Neural crest cell (in vitro differentiated cells): Measurements from ENCODE around the gene BPIFB1. TPM values are rescaled to one million over a fixed set of nuclear protein-coding genes. Genes with fewer than 3 reads are reported as not detected.

Experiments
- DNase-seq: peaks from one replicate; pipeline ENCODE4 v3.0.0; 2021; ENCODE audit warnings: low read depth, mixed read lengths, low spot score
- H3K27ac Mint-ChIP-seq: one replicate; pipeline ENCODE4 v1.8.0; 2021; ENCODE audit warnings: mild to moderate bottlenecking, mixed read lengths; ENCODE audit not compliant: unreplicated experiment
- H3K27me3 Mint-ChIP-seq: 2 replicates; pipeline ENCODE4 v1.8.0; 2021; ENCODE audit warnings: low read depth, mild to moderate bottlenecking, mixed read lengths
- H3K36me3 Mint-ChIP-seq: 2 replicates; pipeline ENCODE4 v1.8.0; 2021; ENCODE audit warnings: low read depth, mild to moderate bottlenecking, mixed read lengths
- H3K4me1 Mint-ChIP-seq: 2 replicates; pipeline ENCODE4 v1.8.0; 2021; ENCODE audit warnings: mixed read lengths
- H3K4me3 Mint-ChIP-seq: one replicate; pipeline ENCODE4 v1.8.0; 2021; ENCODE audit warnings: mild to moderate bottlenecking, mixed read lengths
- H3K9me3 Mint-ChIP-seq: 2 replicates; pipeline ENCODE4 v1.8.0; 2021; ENCODE audit warnings: mixed read lengths
- total RNA-seq: library from RNA; stranded (reverse); gene quantifications from 2 replicates; pipeline ENCODE4 v1.2.1, GENCODE V29; 2021
- TF ChIP-seq, protein P1 (sequence below): fragments of 200-600 bp; sonication (generic); conservative IDR thresholded peaks from 2 replicates; pipeline ENCODE4 v1.5.0; 2021; ENCODE audit warnings: antibody characterized with exemption, mild to moderate bottlenecking

Gene BPIFB1
- total RNA-seq, 1 donor from 2014 or later, result not detected

DNA sequence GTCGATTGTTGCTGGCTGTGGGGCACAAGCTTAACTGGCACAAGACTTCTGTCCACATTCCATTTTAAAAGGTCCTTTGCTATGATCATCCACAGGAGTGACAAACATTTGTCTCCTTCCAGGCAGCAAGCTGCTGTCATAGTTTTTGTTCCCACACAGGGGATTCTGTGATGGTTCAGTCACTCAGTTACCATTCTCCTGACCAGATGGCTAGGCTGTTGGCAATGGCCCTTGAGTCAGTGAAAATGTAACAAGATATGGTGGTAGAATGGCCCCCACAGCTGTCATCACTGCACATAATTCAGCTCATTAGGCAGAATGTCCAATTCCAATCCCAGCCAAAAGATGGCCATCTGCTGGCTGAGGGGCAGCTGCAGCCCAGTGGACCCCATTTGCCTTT, 33.6 kb upstream of the BPIFB1 start:
- Mint-ChIP-seq H3K36me3 (no peaks in the 10 kb centered on the region), H3K4me3 (no peak overlapping the region), H3K4me1 (no peaks in the 10 kb centered on the region), H3K9me3 (no peaks in the 10 kb centered on the region), H3K27me3 (peaks cover 2% of the 10 kb centered on the region), H3K27ac (no peak overlapping the region)
- DNase-seq, result no peak
- TF ChIP-seq, protein P1, sequence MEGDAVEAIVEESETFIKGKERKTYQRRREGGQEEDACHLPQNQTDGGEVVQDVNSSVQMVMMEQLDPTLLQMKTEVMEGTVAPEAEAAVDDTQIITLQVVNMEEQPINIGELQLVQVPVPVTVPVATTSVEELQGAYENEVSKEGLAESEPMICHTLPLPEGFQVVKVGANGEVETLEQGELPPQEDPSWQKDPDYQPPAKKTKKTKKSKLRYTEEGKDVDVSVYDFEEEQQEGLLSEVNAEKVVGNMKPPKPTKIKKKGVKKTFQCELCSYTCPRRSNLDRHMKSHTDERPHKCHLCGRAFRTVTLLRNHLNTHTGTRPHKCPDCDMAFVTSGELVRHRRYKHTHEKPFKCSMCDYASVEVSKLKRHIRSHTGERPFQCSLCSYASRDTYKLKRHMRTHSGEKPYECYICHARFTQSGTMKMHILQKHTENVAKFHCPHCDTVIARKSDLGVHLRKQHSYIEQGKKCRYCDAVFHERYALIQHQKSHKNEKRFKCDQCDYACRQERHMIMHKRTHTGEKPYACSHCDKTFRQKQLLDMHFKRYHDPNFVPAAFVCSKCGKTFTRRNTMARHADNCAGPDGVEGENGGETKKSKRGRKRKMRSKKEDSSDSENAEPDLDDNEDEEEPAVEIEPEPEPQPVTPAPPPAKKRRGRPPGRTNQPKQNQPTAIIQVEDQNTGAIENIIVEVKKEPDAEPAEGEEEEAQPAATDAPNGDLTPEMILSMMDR, result no peak

DNA sequence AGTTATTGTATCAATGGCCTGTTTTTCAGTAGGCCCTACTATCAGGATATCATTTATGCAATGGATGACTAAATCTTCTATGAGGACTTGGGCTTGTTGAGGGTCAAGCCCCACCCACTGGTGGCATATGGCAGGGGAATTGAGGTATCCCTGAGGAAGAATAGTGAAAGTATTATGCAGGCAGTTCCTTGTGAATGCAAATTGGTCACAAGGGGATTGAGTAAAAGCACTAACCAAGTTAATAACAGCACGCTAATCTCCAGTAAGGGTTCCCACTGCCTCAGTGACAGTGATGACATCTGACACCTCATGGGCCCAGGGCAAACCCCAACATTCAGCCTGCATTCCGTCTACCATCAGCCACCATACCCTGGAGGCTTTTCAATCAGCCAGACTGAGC, 32.3 kb upstream of the BPIFB1 start:
- Mint-ChIP-seq H3K36me3 (no peaks in the 10 kb centered on the region), H3K27me3 (peaks cover 9% of the 10 kb centered on the region), H3K27ac (no peak overlapping the region), H3K9me3 (no peaks in the 10 kb centered on the region), H3K4me1 (no peaks in the 10 kb centered on the region), H3K4me3 (no peak overlapping the region)
- TF ChIP-seq, protein P1, result no peak
- DNase-seq, result no peak

DNA sequence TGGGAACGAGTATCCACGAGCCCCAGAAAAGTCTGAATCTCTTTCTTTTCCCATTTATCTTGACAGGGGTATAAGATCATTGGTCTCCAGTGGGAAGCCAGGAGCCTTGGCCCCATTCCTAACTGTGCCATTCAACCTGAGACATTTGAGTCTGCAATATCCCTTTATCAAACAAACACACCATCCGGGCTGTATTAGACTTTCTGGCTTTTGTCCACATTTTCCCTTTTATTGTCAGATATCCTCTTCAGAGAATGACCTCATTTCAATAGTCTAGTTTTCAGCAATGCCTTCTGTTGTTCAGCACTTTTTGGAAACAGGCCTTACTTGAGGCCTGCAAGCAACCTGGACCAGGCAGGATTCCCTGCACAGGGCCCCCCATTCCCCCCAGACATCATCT, 31.5 kb upstream of the BPIFB1 start:
- Mint-ChIP-seq H3K27me3 (peaks cover 14% of the 10 kb centered on the region), H3K9me3 (no peaks in the 10 kb centered on the region), H3K4me3 (no peak overlapping the region), H3K27ac (no peak overlapping the region), H3K36me3 (no peaks in the 10 kb centered on the region), H3K4me1 (no peaks in the 10 kb centered on the region)
- no peak for DNase-seq
- TF ChIP-seq, protein P1, result no peak

DNA sequence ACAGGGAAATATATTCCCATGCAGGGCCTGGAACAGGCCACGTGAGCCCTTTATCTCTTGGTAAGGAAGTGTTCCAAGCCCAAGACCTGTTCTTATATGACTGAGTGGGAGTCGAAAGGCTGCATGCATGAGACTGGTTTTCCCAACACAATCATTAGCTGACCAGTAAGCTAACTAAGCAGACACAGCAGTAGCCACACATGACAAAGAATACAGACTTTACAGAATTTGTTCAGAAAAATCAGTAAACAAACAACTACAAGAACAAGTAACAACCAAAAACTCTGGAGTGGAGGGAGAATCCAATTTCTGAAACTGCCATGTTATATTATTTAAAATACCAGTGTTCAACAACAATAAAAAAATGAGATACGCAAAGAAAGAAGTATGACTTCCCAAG, 30.6 kb upstream of the BPIFB1 start:
- no peak for DNase-seq
- Mint-ChIP-seq H3K36me3 (no peaks in the 10 kb centered on the region), H3K4me1 (no peaks in the 10 kb centered on the region), H3K27me3 (peaks cover 18% of the 10 kb centered on the region), H3K4me3 (no peak overlapping the region), H3K27ac (peak overlapping the region; percentile 24), H3K9me3 (no peaks in the 10 kb centered on the region)
- TF ChIP-seq, protein P1, result no peak

DNA sequence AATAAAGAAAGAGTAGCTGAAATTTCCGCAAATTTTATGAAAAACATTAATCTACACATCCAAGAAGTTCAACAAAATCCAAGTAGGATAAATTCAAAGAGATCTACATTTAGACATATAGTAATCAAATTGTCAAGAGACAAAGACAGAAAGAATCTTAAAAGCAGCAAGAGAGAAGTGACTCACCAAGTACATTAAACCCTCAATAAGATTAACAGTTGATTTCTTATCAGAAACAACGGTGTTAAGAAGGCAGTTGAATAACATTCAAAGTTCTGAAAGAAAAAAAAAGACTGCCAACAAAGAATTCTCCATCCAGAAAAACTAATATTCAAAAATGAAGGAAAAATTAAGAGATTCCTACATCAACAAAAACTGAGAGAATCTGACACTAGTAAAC, 28.0 kb upstream of the BPIFB1 start:
- DNase-seq, result no peak
- H3K36me3 Mint-ChIP-seq, result no peaks in the 10 kb centered on the region
- H3K27me3 Mint-ChIP-seq, result peaks cover 18% of the 10 kb centered on the region
- TF ChIP-seq, protein P1, result no peak
- no peaks in the 10 kb centered on the region for H3K4me1 Mint-ChIP-seq
- H3K27ac Mint-ChIP-seq, result no peak overlapping the region
- H3K4me3 Mint-ChIP-seq, result no peak overlapping the region
- no peaks in the 10 kb centered on the region for H3K9me3 Mint-ChIP-seq

DNA sequence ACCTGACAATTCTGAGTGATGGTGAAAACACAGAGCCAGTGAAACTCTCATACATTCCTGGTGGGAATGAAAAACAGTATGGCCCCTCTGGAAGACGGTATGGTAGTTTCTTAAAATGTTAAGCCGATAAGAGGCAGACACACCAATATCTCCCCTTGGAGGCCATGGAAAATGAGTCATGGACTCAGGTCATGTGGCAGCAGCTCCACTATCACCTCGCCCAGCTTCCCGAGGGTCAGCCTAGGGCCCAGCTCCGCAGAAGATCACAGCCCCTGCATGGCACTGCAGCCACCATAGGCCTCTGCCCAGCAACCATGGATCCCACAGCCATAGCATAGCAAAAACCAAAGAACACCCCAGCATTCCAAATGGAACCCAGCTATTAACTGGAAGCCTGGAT, 25.8 kb upstream of the BPIFB1 start:
- DNase-seq, result no peak
- no peaks in the 10 kb centered on the region for H3K4me1 Mint-ChIP-seq
- H3K9me3 Mint-ChIP-seq, result no peaks in the 10 kb centered on the region
- TF ChIP-seq, protein P1, result no peak
- H3K36me3 Mint-ChIP-seq, result no peaks in the 10 kb centered on the region
- H3K27me3 Mint-ChIP-seq, result peaks cover 25% of the 10 kb centered on the region
- H3K4me3 Mint-ChIP-seq, result no peak overlapping the region
- H3K27ac Mint-ChIP-seq, result no peak overlapping the region
